LoVo (cell line): ENCODE measurements around the gene ADCY1.
"Not testable (repeated sequence)": the region's sequence is repeated elsewhere in the genome, so short reads cannot be mapped to it uniquely, and the experiment has no call there.

Experiments
- DNase-seq: peaks from one replicate; pipeline ENCODE4 v3.0.0-alpha.2; 2016; ENCODE audit warnings: low spot score

Gene ADCY1

DNA sequence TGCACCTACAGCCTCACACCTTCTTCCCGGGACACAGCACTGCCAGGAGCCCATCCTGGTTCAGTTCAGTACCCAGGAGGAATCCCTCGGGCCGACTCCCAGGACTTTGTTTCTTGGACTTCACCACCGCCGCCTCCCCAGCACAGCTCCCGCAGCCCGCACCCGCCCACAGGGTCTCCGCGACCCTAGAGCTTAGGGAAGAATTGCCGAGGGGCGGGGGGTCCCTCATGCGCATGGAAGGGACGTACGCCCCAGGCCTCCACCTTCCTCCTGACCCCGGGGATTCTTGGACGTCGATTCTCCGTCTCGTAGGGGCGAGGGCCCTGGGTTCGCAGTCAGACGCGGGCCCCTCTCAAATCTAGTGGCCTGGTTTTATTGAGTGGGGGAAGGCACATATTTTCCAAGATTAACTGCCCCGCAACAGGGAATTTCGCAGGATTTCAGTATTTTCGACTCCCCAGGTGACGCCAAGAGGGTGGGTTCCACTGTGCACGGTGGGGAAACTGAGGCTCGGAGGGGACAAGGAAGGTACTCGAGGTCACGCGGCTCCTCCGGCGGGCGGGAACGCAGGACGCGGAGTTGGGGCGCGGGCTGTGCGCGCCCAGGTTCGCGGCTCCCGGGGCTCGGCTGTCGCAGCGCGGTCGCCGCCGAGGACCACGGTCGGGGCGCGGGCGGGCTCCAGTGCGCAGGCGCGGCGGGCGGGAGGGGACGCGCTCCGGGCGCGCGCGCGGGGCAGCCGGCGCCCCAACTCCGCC lies at the start of gene ADCY1:
TSS of gene ADCY1 (plus strand) at position 708 of the 755 bp plus-strand sequence. CDS start 176 bp downstream, outside the sequence.
- DNase-seq = peak; percentile 21

GRCh38 chr7:45524445-45524844 lies 49.7 kb upstream of the ADCY1 start:
- no peak for DNase-seq

DNA sequence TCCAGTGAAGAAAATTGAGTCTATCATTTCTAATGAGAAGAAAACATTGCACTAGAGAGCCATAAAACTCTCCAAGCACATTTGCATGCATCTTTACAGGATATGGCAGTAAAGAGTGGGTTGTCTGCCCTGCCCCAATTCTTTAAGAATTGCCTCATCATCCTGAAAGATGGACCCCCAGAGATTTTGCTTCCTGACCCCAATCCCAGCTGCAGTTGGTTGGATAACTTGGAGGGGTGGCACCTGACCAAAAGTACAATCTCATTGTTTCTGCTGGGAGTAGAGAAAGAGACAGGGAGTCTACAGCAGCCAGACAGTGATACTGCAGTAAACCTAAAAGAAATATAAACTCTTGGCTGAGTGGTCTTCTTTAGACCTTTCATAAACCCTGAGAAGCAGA lies 49.1 kb upstream of the ADCY1 start:
- DNase-seq = no peak

DNA sequence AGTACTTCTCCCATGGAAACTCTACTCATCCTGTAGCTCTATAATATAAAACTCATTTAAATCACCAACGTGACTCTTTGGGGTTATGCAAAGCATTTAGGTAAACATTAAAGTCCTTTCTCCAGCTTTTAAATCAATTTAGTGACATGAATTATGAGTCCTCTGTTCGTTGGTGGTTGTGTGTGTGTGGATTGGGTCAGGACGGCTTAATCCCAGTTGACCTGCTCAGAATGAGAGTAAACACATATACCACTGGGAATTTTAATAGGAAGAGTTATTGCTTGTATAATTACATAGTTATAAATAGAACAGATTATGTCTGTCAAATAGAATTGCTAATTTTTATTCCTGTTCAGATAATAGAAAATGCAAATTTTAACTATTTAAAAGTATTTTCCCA lies 30.7 kb upstream of the ADCY1 start:
- DNase-seq = no peak

DNA sequence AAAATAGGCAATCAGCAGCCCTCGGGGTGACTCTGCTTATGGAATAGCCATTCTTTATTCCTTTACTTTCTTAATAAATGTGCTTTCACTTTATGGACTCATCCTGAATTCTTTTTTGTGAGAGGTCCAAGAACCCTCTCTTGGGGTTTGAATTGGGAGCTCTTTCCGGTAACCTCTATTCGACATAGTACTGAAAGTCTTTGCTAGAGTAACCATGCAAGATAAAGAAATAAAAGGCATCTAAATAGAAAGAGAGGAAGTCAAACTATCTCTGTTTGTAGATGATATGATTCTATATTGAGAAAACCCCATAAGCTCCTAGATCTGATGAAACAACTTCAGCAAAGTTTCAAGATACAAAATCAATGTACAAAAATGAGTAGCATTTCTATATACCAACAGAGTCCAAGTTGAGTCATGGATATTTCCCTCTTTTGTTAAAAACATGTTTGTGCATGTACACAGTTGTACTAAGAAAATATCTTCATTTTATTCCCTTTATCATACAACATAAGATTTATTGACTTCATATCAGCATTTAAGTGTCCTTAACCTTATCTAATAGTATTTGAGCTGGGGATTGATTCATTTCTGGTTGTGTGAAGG lies 29.0 kb upstream of the ADCY1 start:
- DNase-seq = not testable (repeated sequence)

- not testable (repeated sequence) for DNase-seq
Measured at GRCh38 chr7:45548917-45549316, 25.3 kb upstream of the ADCY1 start.

- no peak for DNase-seq
Measured at GRCh38 chr7:45563401-45563800, 10.8 kb upstream of the ADCY1 start.

DNA sequence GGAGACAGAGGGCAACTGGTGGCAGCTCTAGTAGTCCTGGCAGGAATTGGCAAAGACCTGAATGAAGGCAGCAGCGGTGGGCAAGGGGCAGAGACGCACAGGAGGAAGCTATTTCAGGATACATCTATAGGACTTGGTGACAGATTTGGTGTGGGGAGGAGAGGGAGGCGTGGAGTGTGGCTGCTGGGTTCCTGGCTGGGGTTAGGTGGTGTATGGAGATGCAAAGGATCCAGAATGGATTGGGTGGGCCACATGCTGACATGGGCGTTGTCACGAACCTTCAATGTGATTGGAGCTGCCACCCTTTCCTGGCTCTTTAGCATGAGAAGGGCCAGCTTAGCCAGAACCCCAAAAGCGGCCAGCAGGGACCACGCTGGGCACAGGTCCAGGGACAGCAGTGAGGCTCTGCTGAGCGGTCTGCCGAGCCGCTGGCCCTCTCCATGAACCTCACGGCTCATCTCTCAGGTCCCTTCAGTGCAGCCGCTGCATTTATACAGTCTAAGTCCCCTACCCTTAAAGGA lies 10.2 kb upstream of the ADCY1 start:
- DNase-seq = no peak

DNA sequence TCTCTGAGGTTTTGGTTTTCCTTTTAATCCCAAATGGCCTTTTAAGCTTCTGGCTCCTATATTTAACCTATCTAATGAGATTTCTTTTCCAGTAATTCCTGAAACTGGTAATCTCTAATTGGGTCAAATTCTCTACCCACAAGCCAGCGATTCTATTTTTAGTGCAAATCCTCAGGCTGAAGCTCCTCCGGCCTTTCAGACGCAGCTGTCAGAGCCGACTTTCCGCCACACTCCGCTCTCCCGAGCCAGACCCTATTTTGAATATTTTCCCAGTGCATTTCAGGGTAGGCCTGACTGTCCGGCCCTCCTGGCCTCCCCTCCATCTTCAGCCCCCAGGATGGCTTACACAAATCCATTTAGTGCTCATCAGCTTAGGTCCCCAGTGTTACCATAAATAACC lies 9.7 kb upstream of the ADCY1 start:
- no peak for DNase-seq

DNA sequence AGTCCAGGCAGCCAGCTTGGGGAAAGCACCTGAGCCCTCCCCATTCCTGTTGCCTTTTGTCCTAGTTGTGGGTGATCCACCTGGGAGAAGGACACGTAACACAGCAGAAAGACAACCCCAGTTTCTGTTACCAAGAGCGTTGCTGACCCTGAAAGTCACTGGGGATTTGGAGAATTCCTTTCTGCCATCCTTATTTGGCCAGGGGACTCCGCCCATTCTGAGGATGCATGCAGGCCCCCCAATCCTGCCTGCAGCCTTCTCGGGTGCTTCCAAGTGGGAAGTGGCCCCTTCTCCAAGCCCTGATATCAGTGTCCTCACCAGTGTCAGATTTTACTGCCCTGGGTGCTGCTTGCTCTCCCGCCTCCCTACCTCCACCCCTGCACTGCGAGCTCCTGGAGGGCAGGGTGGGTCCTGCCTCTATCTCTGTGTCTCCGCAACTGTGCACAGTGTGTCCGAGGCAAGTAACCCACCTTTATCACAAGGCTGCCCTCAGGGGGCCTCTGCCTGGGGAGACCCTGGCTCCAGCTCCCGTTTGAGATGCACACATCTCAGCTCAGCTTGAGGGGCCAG lies 9.2 kb upstream of the ADCY1 start:
- no peak for DNase-seq

DNA sequence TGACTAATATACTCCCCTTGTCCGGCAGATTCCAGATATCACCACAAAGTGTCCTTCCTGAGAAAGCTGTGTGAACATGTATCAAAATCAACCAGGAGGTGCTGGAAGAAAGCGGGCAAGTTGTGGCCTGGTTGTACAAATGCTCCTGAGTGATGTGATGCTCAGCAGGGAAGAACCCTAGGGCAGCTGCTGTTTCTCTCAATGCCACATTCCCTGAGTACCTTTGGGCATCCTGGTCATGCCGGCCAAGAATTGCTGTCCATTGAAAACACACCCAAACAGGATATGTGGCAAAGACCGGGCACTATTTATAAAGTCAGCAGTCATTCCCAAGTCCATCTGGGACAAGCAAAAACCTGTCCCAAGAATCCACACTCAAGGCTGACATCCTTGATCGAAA lies 7.8 kb upstream of the ADCY1 start:
- no peak for DNase-seq

DNA sequence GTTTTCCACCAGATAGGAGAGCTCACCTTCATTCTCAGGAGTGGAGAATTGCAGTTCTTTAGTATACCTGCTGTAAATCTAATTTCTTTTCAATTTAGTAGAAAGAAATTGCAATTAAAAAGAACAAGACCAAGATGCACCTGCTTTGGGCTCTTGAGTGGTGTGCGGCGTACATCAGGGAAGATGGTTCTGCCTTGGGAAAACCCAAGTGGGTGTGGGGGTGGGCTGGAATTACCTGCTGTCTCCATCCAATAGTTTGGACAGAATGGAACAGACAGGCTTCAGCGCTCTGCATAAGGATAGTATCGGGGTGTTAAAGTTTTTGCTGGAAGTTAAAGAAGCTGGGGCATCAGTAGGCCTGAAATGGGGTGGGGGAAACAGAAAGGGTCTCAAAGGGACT lies 7.2 kb upstream of the ADCY1 start:
- no peak for DNase-seq

- DNase-seq = no peak
Measured at GRCh38 chr7:45567713-45568112, 6.5 kb upstream of the ADCY1 start.

DNA sequence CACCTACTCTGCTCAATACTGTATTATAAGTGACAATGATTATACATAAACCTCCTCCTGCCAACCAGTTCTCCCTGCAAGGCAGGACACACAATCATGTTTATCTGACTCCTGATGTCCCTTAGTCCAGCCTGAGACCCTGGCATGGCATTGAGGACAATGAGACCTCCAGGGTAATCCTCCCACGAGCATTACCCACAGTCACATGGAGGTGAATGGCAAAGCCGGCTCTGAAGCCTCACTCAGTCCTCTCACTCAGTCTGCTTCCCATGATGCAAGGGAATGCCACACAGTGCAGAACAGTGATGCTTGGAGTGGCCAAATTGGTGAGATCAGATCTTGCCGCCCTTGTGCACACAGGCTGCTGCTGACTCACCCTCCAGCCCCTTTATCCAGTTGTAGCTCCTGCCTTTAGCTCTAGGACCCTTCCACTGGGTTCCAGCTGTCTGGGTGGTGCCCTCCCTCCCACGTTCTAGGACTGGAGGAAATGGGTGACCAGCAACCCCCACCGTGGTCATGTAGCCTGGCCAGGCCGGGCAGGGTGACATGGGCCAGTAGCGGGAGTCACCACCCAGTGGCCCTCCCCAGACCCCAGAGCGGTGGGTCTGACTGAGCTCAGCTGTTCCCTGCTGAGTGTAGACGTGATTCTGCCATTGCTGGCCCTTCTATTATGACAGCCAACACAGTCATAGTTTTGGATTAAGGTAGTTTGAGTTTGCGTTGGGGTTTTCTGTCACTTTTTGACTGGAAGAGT lies 5.5 kb upstream of the ADCY1 start:
- no peak for DNase-seq

GRCh38 chr7:45569290-45569685 lies 4.9 kb upstream of the ADCY1 start:
- DNase-seq = no peak

DNA sequence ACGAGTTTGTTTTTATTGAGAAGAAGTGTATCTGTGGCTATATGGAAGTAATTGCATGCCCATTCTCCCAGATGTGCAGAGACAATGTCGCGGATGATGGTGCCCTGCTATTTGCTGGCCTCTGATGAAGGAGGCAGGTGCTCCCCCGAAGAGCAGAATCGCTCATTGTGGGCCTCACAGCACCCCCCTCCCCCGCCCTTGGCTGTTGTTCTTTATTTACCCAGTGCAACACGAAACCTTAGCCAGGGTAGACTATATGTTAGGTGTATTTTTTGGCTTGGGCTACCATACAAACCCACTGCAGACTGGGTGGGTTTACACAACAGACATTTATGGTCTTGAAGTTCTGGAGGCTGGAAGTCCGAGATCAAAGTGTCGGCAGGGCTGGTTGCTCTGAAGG lies 3.4 kb upstream of the ADCY1 start:
- no peak for DNase-seq

- DNase-seq = no peak
Measured at GRCh38 chr7:45573204-45573603, 964 bp upstream of the ADCY1 start.

DNA sequence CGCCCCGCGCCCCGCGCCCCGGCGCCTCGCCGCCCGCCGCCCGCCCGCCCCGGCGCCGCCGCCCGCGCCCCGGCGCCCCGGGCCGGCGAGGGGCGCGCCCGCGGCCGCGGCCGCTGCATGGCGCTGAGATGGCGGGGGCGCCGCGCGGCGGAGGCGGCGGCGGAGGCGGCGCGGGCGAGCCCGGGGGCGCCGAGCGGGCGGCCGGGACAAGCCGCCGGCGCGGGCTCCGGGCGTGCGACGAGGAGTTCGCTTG lies 174 bp downstream of the ADCY1 start:
- DNase-seq = no peak

DNA sequence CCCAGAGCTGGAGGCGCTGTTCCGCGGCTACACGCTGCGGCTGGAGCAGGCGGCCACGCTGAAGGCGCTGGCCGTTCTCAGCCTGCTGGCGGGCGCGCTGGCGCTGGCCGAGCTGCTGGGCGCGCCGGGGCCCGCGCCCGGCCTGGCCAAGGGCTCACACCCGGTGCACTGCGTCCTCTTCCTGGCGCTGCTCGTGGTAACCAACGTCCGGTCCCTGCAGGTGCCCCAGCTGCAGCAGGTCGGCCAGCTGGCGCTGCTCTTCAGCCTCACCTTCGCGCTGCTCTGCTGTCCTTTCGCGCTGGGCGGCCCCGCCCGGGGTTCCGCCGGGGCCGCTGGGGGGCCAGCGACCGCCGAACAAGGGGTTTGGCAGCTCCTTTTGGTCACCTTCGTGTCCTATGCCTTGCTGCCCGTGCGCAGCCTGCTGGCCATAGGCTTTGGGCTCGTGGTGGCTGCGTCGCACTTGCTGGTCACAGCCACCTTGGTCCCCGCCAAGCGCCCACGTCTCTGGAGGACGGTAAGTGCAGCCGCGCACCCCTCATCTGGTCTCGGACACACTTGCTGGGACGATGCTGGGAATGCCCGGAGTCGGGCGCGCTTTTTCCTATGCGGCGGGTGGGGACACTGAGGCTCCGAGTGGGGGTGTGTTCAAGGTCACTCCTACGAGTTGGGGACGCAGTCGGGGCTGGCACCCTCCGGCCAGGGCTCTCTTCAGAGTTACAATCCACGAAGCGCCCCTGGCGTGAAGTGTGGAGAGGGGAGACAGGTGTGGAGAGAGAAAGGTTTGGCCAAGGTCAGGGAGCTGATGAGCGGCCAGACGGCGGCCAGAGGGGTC lies 717 bp downstream of the ADCY1 start:
- peak; percentile 37 for DNase-seq

GRCh38 chr7:45575501-45576248 lies 1.5 kb downstream of the ADCY1 start:
- DNase-seq = no peak

DNA sequence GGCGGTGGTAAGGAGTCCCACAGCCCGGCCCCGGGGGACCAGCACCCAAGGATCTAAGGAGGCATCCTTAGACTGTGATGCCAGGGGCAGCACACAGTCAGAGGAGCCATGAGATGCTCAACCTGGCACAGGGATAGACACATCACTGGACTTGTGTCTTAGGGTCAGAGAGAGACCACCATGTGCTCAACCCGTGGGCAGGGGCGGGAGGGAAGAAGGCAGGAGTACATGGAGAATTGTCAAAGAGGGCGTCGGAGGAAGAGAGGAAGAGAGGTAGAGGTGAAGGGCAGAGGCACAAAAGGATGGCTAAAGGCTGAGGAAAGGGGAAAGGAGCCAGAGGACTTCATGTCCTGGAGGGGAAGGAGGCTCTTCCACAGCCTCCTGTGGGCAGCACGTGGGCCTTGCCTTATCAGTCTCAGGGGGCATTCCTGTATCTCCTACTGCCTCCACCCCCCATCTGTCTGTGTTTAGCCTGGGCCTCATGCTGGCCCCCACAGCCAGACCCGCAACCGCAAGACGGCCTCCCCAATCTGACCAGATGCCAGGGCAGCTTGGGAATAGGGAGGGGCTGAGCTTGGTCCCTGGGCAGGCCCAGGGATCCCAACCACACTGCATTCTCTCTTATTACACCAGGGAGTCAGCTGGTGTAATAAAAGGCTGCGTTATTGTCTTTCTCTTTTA lies 2.2 kb downstream of the ADCY1 start:
- no peak for DNase-seq
